Renal pelvis (tissue), 12 donors: ENCODE data around the gene ABCB6. TPM values are rescaled to one million over a fixed set of nuclear protein-coding genes. Genes with fewer than 3 reads are reported as not detected.
"Not testable (repeated sequence)": the region's sequence is repeated elsewhere in the genome, so short reads cannot be mapped to it uniquely, and the experiment has no call there.

Experiments
- DNase-seq: peaks from one replicate; pipeline ENCODE4 v3.0.0-alpha.2; 2013
- long read RNA-seq, 16 experiments: transcript quantifications; one replicate each; lab custom pipeline, GENCODE V29; 2026
- polyA plus RNA-seq, 3 donors: library from polyadenylated mRNA; unstranded; fragments of 120-200 nt; gene quantifications; one replicate each; pipeline ENCODE4 v1.2.1, GENCODE V29; 2013; ENCODE audit not compliant: insufficient read length in 3 of 3

The ABCB6 gene
- polyA plus RNA-seq: 10 to 100 TPM; 37.9 to 47.3 (median 44.8) TPM
- long read RNA-seq, donor 1, partial matches to known transcripts: 0 of 2 reads
- long read RNA-seq, donor 1, other reads (novel, unspliced or antisense): 0 of 2 reads
- long read RNA-seq, donor 2, partial matches to known transcripts: 0 of 5 reads
- long read RNA-seq, donor 2, other reads (novel, unspliced or antisense): 0 of 5 reads
- long read RNA-seq, donor 3, partial matches to known transcripts: 0 of 5 reads
- long read RNA-seq, donor 3, other reads (novel, unspliced or antisense): 0 of 5 reads
- long read RNA-seq, donor 4, transcript ABCB6-201 (19 exons, 3,045 nt): major isoform, 5 of 5 reads
- long read RNA-seq, donor 4, partial matches to known transcripts: 0 of 5 reads
- long read RNA-seq, donor 4, other reads (novel, unspliced or antisense): 0 of 5 reads
- long read RNA-seq, donor 5, partial matches to known transcripts: 0 of 3 reads
- long read RNA-seq, donor 5, other reads (novel, unspliced or antisense): 0 of 3 reads
- long read RNA-seq, donor 6, partial matches to known transcripts: 0 of 6 reads
- long read RNA-seq, donor 6, other reads (novel, unspliced or antisense): 0 of 6 reads
- long read RNA-seq, donor 7, transcript ABCB6-201 (19 exons, 3,045 nt): major isoform, 5 of 5 reads
- long read RNA-seq, donor 7, partial matches to known transcripts: 0 of 5 reads
- long read RNA-seq, donor 7, other reads (novel, unspliced or antisense): 0 of 5 reads
- long read RNA-seq, donor 8, partial matches to known transcripts: 0 of 2 reads
- long read RNA-seq, donor 8, other reads (novel, unspliced or antisense): 0 of 2 reads
- long read RNA-seq, donor 9, partial matches to known transcripts: 0 of 4 reads
- long read RNA-seq, donor 9, other reads (novel, unspliced or antisense): 0 of 4 reads
- long read RNA-seq, donor 10, partial matches to known transcripts: 0 of 9 reads
- long read RNA-seq, donor 10, other reads (novel, unspliced or antisense): 0 of 9 reads
- long read RNA-seq, donor 11, partial matches to known transcripts: 0 of 2 reads
- long read RNA-seq, donor 11, other reads (novel, unspliced or antisense): 0 of 2 reads
- long read RNA-seq, donor 12, partial matches to known transcripts: 0 of 7 reads
- long read RNA-seq, donor 12, other reads (novel, unspliced or antisense): 0 of 7 reads
- long read RNA-seq, donor 13, partial matches to known transcripts: 0 of 4 reads
- long read RNA-seq, donor 13, other reads (novel, unspliced or antisense): 0 of 4 reads
- long read RNA-seq, donor 14: 0 reads
- long read RNA-seq, donor 15, transcript ABCB6-201 (19 exons, 3,045 nt): major isoform, 8 of 19 reads
- long read RNA-seq, donor 15, partial matches to known transcripts: 6 of 19 reads
- long read RNA-seq, donor 15, other reads (novel, unspliced or antisense): 0 of 19 reads
- long read RNA-seq, donor 16, transcript ABCB6-201 (19 exons, 3,045 nt): major isoform, 8 of 9 reads
- long read RNA-seq, donor 16, partial matches to known transcripts: 0 of 9 reads
- long read RNA-seq, donor 16, other reads (novel, unspliced or antisense): 0 of 9 reads

DNA sequence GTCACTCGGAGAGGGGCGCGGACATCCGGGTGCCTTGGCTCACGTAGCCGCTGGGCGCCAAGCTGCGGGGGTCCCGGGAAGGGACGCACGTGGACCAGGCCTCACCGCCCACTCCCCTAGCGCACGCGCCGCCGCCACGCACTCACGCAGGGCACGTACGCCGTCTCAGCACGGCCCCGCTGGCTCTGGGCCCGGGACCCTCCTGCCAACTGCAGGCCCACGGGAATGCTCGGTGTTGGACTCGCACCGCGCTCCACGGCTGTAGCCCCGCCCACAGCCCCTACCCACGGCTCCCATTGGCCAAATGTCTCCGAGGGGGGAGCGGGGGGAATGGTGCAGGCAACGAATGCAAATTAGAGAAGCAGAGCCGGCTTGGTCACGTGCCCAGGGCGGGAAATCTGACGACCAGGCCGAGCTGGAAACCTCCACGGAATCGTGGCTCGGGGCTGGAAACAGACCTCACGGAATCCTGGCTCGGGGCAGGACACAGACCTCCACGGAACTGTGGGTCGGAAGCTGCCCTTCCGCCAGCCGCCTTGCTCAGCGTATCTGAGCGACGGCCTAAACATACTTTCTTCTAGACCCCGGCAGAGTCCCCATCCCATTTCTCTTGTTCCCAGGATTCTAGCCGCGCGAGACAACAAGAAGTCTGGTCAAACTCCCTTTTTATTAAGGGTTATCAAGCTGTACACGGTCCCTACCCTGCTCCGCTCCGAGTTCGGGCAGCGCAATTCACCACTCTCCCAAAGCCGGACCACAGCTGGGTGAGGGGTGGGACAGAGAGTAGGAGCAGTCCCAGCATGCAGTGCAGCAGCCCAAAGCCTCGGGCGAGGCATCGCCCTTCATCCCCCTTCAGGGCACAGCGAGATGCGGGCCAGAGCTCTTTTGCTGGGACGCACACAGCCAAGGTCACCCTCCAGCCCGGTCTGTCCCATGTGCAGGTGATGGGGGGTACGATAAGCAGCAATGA is at the start of gene ABCB6:
ABCB6 (minus strand) TSS at position 227 of the 970 bp plus-strand sequence. CDS start 285 bp downstream, outside the sequence.
- DNase-seq: peak; percentile 95

DNA sequence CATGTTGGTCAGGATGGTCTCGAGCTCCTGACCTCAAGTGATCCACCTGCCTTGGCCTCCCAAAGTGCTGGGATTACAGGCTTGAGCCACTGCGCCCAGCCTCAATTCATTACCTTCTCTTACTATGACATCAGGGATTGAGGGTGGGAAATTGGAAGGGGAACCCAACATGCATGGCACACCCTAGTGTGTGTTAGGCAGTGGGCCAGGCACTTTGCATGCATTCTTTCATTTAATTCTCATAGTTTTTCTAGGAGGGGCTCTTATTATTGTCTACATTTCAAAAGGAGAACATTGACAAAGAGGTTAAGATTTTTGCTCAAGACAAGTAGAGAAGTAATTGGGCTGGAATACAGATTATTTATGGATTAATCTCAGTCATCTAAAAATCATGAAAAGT is 49.5 kb upstream of the ABCB6 start:
- DNase-seq: no peak

DNA sequence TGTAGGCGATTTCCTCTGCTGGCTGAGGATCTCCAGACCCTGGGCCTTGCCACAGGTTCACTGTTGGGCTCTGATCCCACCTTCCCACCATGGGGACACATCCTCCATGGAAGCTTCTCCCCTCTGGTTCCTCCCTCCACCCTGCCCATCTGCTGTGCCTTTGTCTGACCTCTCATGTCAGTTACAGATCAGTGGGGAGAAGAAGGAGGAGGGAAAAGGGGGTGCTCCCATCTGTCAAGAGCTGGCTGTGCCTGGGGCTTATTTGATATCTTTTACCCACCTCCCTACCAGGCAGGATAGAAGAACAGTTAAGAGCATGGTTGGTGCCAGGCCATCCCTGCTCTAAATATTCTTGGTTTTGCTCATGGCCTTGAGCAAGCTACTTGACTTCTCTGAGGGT is 48.1 kb upstream of the ABCB6 start:
- no peak for DNase-seq

DNA sequence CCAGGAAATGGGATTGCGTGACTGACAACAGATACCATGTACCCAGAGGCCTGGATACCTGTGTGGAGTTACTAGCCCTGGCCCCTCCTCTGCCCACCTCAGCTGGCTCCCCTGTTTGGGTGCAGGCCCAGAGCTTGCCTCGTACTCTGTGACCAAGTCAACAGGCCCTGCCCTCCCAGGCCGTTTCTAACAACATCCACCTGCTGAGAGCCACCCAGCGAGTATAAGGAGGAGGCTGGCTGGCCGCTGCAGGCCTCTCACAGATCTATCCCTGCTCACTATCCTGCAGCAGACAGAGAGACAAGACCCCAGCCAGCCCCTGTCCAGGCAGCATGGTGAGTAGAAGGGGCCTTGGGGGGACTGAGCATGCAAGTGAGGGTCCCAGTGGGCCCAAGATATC is 47.5 kb upstream of the ABCB6 start:
- no peak for DNase-seq

DNA sequence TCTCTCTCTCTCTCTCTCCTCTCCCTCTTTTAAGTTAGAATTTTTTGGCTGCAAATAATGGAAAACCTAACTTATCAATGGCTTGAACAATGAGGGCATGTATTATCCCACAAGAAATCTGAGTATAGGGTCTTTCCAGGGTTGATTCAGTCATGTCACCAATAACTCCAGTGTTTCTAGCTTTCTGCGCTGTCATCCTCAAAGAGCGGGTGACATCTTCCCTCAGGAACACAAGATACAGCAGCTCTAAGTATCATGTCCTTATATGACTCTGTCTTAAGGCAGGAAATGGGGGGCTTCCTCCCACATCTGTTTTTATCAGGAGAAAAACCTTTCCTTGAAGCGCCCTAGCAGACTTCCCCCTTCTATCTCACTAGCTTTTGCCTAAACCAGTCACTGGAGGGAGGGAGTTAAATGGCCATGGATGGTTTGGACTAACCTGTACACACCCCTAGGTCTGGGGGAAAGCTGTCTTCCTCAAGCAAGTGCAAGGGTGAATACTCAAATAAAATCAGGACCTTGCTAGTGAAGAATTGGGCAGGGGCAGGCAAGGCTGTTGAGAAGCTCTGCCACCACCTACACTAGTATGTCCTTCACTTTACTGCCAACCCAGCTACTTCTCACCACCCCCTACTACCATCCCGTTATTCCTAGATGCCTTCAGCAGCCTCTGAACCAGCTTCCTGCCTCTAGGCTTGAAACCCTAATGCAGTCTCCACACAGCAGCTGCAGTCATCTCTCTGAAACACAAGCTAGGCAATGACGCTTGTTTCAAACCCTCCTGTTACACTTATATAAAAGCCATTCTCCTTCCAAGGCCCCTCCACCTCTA is 42.5 kb upstream of the ABCB6 start:
- DNase-seq: no peak

DNA sequence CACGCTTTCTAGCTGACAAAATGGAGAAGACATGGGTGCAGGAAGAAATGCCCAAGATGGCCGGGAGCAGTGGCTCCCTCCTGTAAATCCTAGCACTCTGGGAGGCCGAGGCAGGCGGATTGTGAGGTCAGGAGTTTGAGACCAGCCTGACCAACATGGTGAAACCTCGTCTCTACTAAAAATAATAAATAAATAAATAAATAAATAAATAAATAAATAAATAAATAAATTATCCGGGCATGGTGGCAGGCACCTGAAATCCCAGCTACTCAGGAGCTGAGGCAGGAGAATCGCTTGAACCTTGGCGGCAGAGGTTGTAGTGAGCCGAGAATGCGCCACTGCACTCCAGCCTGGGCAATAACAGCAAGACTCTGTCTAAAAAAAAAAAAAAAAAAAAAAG is 40.2 kb upstream of the ABCB6 start:
- not testable (repeated sequence) for DNase-seq

DNA sequence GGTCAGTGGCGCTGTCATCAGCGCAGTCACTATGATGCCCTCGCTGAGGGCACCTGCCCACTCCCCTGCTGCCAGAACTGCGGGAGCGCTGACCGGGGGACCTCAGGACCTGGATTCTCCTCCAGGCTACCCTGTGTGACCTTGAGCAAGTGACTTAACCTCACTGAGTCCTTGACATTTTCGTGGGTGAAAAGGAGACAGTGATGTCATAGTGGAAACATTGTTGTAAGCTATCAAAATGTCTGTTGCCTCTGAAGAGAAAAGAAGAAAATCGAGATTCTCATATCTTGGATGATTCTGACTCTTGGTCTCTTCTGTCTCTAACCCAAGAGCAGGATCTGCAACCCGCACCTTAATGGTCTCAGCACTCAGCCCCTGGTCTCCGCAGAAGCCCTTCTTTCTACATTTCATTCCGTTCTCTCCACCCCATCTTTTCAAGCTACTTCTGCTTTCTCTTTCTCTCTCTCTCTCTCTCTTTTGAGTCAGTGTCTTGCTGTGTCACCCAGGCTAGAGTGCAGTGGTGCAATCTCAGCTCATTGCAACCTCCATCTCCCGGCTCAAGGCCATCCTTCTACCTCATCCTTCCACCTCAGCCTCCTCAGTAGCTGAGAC is 35.9 kb upstream of the ABCB6 start:
- DNase-seq: no peak

DNA sequence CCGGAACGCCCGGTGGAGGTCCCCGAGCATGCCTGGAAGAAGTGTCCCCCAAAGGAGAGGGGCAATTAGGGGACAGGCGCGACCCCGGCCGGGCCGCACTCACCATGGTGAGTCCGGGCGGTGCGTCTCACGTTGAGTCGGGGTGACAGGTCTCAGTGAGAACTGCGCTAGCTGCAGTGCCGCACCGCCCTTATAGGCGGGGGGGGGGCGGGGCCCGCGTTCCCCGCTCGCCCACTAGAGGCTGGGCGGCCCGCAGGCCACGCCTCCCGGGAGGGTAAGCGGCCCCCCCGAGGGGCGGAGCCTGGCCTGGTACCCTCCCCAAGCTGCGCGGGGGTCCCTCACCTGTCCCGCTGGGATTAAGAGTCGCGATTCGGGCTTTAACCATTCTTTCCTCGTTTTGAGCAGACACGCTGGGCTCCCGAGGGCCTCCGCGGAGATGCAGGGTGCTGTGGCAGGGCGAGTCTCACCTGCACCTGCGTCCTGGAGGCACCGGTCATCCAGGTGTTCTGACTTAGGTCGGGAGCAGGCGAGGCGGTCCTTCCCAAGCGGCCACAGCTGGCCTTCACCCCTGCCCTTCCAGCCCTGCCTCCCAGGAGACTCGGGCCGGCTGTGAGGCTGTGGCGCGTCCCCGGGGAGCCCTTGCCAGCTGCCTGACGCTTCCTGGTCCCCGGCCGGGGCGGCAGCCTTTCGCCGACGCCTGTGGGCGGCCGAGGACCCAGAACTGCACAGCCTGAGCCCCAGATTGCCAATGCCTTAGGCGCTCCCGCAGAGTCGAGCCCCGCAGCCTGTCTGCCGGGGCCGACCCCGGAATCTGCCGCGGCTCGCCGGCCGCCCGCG is 35.2 kb upstream of the ABCB6 start, which contains the start of gene TUBA4A:
TUBA4A (minus strand) TSS at position 166 of the 837 bp plus-strand sequence; CDS start at position 106, 60 bp downstream.
- no peak for DNase-seq

DNA sequence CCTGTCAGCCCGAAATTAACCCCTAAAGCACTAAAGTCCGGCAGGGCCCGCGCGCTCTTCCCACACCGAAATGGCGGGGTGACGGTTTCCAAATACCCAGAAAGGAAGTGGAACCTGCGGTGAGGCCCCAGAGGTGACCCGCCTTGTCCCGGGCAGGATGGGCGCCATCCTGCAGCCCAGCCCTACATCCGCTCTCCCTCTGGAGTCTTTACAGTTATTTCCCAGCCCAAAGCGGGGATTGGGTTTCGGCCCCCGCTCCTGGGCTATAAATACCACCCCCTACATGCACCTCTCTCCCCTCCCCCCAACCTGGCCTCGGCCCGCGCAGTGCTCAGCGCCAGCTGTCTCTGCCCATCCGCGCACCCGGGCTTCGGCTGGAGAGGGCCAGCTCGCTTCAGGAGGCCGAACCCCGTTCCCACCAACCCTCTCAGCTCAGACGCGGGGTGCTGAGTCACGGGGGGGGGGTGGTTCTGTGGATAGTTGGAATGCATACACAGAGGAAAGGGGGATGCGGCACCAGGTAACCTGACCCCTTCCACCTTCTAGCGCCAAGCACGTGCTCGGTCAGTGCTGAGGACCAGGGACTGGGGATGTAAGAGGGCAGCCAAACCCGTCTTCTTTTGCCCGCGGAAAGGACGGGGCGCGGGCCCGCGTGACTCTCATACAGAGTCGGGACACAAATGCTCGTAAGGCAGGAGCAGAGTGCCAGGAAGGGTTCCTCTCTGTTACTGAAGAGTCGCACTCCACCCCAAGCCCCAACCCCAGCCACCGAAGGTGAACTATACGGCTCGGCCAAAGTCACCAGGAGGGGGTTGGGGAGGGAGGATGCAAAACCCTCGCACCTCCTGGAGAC is 34.4 kb upstream of the ABCB6 start, which contains the start of gene TUBA4B:
TUBA4B (plus strand) TSS at position 344 of the 853 bp plus-strand sequence; CDS start at position 509, 165 bp downstream.
- DNase-seq: no peak

DNA sequence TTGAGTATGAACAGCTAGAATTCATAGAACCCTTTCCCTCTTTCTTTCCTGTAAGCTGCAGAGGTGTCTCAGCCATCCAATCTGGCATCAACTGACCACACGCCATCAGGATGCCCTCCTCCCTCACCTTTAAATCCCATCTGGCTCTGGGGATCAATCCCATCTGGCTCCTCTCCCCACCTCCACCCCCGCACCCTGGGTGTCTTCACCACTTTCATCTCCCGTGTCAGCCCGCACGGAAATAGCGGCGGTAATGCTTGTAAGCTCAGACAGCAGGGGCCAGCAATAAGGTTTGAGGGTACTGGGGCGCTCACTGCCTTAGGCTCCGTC is 33.8 kb upstream of the ABCB6 start:
- DNase-seq: no peak

DNA sequence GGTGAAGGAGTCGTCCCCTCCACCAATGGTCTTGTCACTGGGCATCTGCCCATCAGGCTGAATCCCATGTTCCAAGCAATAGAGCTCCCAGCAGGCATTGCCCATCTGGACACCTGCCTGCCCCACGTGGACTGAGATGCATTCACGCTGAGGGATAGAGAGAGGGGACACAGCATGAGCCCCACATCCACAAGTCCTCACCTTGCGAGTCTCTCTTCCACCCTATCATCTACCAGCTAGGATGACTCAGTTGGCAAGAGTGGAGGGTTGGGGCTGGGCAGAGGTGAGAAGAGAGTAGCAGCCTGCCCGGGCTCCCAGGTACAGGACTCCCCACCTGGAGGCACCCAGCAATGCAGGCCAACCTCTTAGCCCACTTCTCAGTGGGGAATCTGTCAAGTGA is 33.3 kb upstream of the ABCB6 start:
- no peak for DNase-seq

DNA sequence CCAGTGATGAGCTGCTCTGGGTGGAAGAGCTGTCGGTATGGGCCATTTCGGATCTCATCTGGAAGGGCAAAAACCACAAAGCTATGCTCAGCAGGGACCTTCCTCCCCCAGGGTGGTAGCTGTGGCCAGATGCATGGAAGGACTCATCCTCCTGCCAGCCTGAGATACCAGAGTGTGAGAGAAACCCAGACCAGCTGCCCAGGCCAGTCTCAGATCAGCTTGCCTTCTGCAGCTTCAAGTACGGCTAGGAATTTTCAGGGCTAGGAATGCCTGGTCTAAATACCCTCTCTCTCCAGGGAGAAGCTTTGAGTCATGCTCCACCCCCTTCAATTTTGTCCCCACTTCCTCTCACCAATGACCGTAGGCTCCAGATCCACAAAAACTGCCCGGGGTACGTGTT is 32.9 kb upstream of the ABCB6 start:
- no peak for DNase-seq

DNA sequence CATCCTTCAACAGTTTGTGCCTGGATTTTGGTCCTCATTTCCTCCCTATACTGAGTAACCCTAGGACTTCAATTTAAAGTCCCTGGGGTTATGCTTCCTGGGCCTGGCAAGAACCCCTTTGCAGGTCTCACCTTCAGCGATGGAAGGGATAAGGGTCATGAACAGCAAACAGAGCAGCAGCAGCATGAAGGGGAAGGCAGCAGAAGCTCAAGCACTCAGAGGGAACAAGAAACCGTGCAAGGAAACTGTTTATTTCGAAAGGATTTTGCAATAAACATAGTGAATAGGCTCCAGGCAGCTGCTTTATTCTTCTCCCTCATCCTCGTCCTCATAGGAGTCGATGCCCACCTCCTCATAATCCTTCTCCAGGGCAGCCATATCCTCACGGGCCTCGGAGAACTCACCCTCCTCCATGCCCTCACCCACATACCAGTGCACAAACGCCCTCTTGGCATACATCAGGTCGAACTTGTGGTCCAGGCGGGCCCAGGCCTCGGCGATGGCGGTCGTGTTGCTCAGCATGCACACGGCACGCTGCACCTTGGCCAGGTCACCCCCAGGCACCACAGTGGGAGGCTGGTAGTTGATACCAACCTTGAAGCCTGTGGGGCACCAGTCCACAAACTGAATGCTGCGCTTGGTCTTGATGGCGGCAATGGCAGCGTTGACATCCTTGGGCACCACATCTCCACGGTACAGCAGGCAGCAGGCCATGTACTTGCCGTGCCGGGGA is 31.5 kb upstream of the ABCB6 start:
- DNase-seq: no peak

DNA sequence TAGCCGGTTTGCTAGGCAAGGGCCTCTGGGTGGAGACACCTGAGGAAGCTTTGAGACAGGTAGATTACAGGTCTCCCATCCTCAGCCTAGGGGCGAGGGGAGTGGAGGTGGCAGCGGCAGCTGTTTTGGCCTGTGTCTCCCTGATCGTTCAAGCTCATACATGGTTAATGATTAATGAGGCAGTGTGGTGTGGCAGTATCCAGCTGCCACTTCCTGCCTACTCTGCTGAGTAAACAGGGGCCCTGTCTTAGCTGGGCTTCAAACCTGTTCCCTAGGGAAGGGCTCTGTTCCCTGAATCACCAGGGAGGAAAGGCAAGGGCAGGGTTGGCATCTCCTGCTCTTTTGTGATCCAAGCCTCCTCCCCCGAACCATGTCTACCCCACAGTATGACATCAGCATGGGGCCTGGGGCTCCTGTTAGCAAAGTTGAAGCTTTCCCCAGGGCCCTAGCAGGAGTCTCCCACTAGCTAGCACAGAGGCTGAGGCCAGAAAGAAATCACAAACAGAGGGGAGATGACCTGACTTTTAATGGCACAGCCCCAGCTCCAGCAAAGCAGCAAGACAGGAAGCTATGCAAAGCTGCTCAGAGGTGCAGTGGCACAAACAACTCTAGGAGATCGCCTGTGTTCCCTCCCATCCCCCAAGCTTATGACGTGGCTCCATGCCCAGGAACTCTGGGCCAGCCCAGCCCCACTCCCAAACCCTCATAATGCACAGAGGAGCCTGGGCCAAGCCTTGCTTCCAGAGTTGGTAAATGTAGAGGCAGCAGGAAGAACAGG is 30.6 kb upstream of the ABCB6 start:
- DNase-seq: peak; percentile 69

DNA sequence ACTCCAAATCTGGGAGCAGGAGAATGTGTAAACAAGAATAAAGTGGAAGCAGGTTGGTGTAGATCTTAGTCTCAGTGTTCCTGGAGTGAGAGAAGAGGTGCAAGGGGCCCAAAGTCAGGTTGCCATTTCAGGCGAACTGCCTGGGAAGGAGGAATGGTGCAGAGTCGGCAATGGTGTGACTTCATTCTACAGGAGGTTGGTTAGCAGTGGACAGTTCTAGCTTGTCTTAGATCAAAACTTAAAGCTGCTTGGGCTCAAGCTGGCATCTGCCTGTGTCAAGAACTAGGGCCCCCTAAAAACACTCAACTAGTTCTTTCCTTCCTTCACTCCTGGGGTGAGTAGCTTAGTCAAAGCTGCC is 30.1 kb upstream of the ABCB6 start:
- DNase-seq: no peak
